ENCODE measurements around the gene TDRD1.

- TF ChIP-seq, protein P1, sequence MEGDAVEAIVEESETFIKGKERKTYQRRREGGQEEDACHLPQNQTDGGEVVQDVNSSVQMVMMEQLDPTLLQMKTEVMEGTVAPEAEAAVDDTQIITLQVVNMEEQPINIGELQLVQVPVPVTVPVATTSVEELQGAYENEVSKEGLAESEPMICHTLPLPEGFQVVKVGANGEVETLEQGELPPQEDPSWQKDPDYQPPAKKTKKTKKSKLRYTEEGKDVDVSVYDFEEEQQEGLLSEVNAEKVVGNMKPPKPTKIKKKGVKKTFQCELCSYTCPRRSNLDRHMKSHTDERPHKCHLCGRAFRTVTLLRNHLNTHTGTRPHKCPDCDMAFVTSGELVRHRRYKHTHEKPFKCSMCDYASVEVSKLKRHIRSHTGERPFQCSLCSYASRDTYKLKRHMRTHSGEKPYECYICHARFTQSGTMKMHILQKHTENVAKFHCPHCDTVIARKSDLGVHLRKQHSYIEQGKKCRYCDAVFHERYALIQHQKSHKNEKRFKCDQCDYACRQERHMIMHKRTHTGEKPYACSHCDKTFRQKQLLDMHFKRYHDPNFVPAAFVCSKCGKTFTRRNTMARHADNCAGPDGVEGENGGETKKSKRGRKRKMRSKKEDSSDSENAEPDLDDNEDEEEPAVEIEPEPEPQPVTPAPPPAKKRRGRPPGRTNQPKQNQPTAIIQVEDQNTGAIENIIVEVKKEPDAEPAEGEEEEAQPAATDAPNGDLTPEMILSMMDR (IDR thresholded peaks at IDR 0.05), result no peak
- no peak for TF ChIP-seq POLR2AphosphoS5 (IDR thresholded peaks at IDR 0.05)
- no peak for TF ChIP-seq EP300 (IDR thresholded peaks at IDR 0.05)
- no peak for TF ChIP-seq POLR2A (IDR thresholded peaks at IDR 0.05)
These were observed 10.5 kb downstream of the TDRD1 start for GRCh38 chr10:114189700-114190099.
